DMS53 treated with DMSO at 0.1 percent for 48 hours (cell line): Measurements from ENCODE around the gene KLKB1.
A peak's percentile ranks its signal among the peaks of the same experiment; 100 is the strongest.

Experiments
- DNase-seq: peaks from one replicate; lab custom pipeline; 2025; ENCODE audit not compliant: unreplicated experiment; lab: John Stamatoyannopoulos, UW

Gene KLKB1

GRCh38 chr4:186227221-186227620 lies at the start of gene KLKB1:
Gene KLKB1 (plus strand): TSS chr4:186227507. CDS start chr4:186228196, 689 bp downstream.
- DNase-seq: peak; percentile 14

- DNase-seq: no peak
Measured at GRCh38 chr4:186188107-186188506, 39.2 kb upstream of the KLKB1 start.

GRCh38 chr4:186189656-186190055 lies 37.7 kb upstream of the KLKB1 start:
- DNase-seq: no peak

- no peak for DNase-seq
Measured at GRCh38 chr4:186190581-186191199, 36.6 kb upstream of the KLKB1 start.

GRCh38 chr4:186191200-186192065 lies 35.9 kb upstream of the KLKB1 start, which contains the start of gene CYP4V2:
Gene CYP4V2 (plus strand): TSS chr4:186191567. CDS start chr4:186191824, 257 bp downstream.
- DNase-seq: peak; percentile 53

- no peak for DNase-seq
Measured at GRCh38 chr4:186192066-186192612, 35.2 kb upstream of the KLKB1 start.

GRCh38 chr4:186193851-186194250 lies 33.5 kb upstream of the KLKB1 start:
- no peak for DNase-seq

GRCh38 chr4:186196063-186196462 lies 31.2 kb upstream of the KLKB1 start:
- DNase-seq: no peak

- DNase-seq: no peak
Measured at GRCh38 chr4:186200516-186200915, 26.8 kb upstream of the KLKB1 start.

- no peak for DNase-seq
Measured at GRCh38 chr4:186201010-186201409, 26.3 kb upstream of the KLKB1 start.

- DNase-seq: peak; percentile 81
Measured at GRCh38 chr4:186201535-186202230, 25.6 kb upstream of the KLKB1 start.

- no peak for DNase-seq
Measured at GRCh38 chr4:186202490-186203140, 24.7 kb upstream of the KLKB1 start.

- DNase-seq: no peak
Measured at GRCh38 chr4:186203406-186203805, 23.9 kb upstream of the KLKB1 start.

- no peak for DNase-seq
Measured at GRCh38 chr4:186204103-186204559, 23.2 kb upstream of the KLKB1 start.

- no peak for DNase-seq
Measured at GRCh38 chr4:186204686-186205085, 22.6 kb upstream of the KLKB1 start.

GRCh38 chr4:186205156-186205555 lies 22.2 kb upstream of the KLKB1 start:
- DNase-seq: no peak

GRCh38 chr4:186216465-186217024 lies 10.8 kb upstream of the KLKB1 start:
- DNase-seq: no peak

GRCh38 chr4:186217733-186218293 lies 9.5 kb upstream of the KLKB1 start:
- no peak for DNase-seq

GRCh38 chr4:186221624-186222023 lies 5.7 kb upstream of the KLKB1 start:
- DNase-seq: no peak

- no peak for DNase-seq
Measured at GRCh38 chr4:186225848-186226247, 1.5 kb upstream of the KLKB1 start.
